SJCRH30 (cell line): Measurements from ENCODE around the gene TPM2. TPM values are rescaled to one million over a fixed set of nuclear protein-coding genes. Genes with fewer than 3 reads are reported as not detected.

Source experiments
- DNase-seq, 2 experiments: peaks; one replicate each; pipeline ENCODE4 v3.0.0-alpha.2; 2015 to 2020
- H3K27ac ChIP-seq: fragments of 250-450 bp; sonication (Bioruptor Pico); 2 replicates; pipeline ENCODE4 v1.5.1; 2020; ENCODE audit warnings: mild to moderate bottlenecking, moderate library complexity
- H3K27me3 ChIP-seq: fragments of 250-450 bp; sonication (Bioruptor Pico); 2 replicates; pipeline ENCODE4 v1.5.1; 2020; ENCODE audit warnings: mild to moderate bottlenecking, moderate library complexity
- H3K36me3 ChIP-seq: fragments of 250-450 bp; sonication (Bioruptor Pico); 2 replicates; pipeline ENCODE4 v1.5.1; 2020; ENCODE audit warnings: mild to moderate bottlenecking, moderate library complexity
- H3K4me1 ChIP-seq: fragments of 250-450 bp; sonication (Bioruptor Pico); 2 replicates; pipeline ENCODE4 v1.5.1; 2020; ENCODE audit warnings: mild to moderate bottlenecking, moderate library complexity
- H3K4me3 ChIP-seq: fragments of 250-450 bp; sonication (Bioruptor Pico); 2 replicates; pipeline ENCODE4 v1.5.1; 2020; ENCODE audit warnings: mild to moderate bottlenecking, moderate library complexity
- H3K9me3 ChIP-seq: fragments of 250-450 bp; sonication (Bioruptor Pico); replicated peaks from 2 replicates; pipeline ENCODE4 v1.5.1; 2020; ENCODE audit warnings: mild to moderate bottlenecking, moderate library complexity
- total RNA-seq: library from RNA; depleted of rRNA; stranded (reverse); fragments of >200 nt; shearing (Covaris generic); gene quantifications from 2 replicates; pipeline ENCODE4 v1.2.3, GENCODE V29; 2014

Gene TPM2
- total RNA-seq, 1 experiment from 2014 or later: 459 TPM

DNA sequence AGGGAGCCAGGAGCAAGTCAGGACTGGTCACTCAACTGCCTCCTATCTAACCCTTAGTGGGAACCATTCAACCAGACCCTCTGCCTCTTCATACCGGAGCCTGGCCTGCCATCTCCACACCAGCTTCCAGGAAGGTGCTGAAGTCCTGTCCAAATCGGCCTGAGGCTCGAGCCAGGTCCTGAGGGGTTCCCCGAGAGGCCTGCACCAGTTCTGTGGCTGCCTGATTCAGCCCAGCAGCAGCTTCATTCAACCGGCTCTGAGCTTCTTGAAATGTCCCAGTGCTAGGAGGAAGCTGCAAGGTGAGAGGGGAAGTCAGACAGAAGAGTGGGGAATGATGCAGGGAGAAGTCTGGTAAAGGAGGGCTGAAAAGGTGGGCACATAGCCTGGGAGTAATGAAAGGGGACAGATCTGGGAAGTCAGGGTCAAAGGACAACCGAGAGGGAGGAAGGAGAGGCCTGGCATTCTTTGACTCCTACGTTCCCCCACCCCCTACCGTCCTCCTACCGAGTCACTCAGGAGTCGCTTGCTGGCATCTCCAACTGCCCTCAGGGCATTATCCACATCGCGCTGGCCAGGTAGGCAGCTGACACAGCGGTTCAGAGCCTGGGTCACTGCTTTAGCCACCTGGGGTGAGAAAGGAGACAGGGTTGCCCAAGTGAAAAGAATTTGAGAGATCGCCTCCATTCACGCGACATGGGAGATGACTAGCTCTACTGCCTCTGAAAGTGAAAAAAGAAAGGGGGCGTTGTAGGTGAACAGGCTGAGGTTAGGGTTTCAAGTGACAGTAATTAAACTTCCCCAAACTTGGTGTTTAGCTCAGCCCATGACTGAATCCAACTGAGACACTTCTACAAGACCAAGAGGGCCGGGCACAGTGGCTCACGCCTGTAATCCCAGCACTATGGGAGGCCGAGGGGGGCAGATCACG lies 22.0 kb upstream of the TPM2 start:
- Histone ChIP-seq H3K4me1 (no peaks in the 10 kb centered on the region), H3K27me3 (no peaks in the 10 kb centered on the region), H3K9me3 (no peaks in the 10 kb centered on the region), H3K27ac (no peak overlapping the region), H3K36me3 (peaks cover 63% of the 10 kb centered on the region), H3K4me3 (no peak overlapping the region)
- DNase-seq: no peak

DNA sequence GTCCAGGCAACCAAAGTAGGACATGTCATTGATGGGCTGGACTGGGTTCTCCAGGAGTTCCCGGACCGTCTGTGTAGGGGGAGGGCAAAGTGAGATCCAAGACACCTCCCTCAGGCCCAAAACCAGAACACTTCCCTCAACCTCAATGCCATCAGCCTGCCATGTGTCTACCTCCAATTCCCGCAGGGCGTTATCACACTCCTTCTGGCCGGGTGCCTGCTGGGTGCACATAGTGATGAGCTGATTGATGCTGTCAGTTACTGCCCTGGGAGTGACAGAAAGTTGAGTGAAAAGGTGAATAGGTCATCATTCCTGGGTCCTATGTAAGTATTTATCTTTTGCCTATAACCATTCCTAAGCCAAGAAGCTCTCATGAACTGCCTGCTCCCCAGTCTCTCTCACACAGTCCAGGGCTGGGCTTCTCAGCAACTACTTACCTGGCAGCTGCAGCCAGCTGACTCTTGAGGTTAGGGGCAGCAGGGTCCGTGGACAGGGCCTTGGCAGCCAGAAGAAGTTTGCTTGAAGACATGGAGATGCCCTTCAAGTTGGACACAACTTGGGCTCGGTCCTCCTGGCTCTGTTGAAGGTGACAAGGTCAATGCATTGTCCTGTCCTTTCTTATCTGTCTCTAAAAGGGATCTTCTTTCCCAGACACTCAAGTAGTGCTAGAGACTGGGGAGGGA lies 21.2 kb upstream of the TPM2 start:
- H3K27ac ChIP-seq: no peak overlapping the region
- peaks cover 69% of the 10 kb centered on the region for H3K36me3 ChIP-seq
- no peak overlapping the region for H3K4me3 ChIP-seq
- H3K4me1 ChIP-seq: no peaks in the 10 kb centered on the region
- H3K9me3 ChIP-seq: no peaks in the 10 kb centered on the region
- no peaks in the 10 kb centered on the region for H3K27me3 ChIP-seq
- DNase-seq: no peak

DNA sequence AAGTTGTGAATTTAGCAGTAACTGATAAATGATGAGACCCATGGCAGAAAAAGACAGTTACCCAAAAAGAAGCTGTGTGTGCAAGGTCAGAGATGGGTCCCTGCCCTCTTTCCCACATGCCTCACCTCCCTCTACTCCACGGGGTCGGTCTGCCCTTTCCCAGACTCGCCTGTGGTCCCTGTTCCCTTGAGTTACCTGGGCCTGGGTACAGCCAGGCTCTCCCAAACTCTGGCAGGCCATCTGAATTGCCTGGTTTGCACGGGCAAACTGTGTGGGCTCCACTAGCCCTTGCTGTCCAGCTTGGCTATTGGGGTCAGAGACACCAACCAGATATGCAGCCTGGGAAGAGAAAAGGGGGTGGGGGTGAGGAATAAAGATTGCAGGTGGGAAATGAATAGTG lies 18.4 kb upstream of the TPM2 start:
- Histone ChIP-seq H3K27ac (no peak overlapping the region), H3K36me3 (peaks cover 74% of the 10 kb centered on the region), H3K27me3 (no peaks in the 10 kb centered on the region), H3K9me3 (no peaks in the 10 kb centered on the region), H3K4me1 (no peaks in the 10 kb centered on the region), H3K4me3 (no peak overlapping the region)
- no peak for DNase-seq

DNA sequence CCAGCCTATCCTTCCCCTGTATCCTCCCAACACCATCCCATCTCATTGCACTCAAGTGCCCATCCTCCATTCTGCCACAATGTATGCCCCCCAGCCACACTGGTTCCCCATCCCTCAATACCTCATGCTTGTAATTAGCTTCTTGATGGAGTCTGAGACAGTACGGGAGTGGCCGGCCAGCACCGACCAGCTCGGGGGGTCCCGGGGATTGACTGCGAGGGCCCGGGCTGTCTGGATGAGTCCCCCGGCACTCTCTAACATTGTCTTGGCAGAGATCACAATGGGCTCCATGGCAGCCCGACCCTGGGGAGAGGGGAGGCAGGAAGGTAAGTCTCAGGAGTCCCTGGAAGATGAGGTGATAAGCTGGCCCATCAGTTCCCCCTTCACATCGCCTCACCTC lies 17.2 kb upstream of the TPM2 start:
- Histone ChIP-seq H3K27me3 (no peaks in the 10 kb centered on the region), H3K27ac (no peak overlapping the region), H3K9me3 (no peaks in the 10 kb centered on the region), H3K4me1 (no peaks in the 10 kb centered on the region), H3K4me3 (no peak overlapping the region), H3K36me3 (peaks cover 74% of the 10 kb centered on the region)
- DNase-seq: no peak

DNA sequence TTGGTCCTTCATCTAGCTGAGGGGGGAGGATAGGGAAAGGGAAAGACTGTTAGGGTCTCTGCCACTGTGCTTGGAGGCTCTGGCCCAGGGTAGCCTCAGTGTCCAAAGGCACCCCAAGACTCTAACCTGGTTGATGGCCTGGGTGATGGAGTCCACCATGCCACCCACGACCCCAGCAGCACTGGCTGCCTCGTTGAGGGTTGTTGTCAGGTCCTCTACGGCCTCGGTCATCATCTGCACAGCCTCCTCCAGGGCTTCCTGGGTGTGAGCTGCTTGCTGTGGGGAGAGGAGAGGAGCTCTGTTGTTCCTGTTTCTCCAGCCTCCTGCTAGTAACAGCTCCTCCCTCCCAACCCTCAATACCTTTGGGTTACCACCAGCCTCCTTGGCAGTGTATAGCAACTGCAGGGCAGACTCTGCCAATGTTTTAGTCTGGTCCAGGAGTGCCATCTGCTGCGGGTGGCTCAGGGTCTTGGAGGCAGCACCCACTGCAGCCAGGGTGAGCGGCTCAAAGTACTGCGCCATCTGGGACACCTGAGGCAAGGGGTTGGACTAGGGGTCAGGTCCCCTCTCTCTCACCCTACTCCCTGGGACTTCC lies 16.2 kb upstream of the TPM2 start:
- DNase-seq: no peak
- H3K9me3 ChIP-seq: no peaks in the 10 kb centered on the region
- no peaks in the 10 kb centered on the region for H3K4me1 ChIP-seq
- H3K4me3 ChIP-seq: no peak overlapping the region
- no peak overlapping the region for H3K27ac ChIP-seq
- H3K27me3 ChIP-seq: no peaks in the 10 kb centered on the region
- H3K36me3 ChIP-seq: peaks cover 78% of the 10 kb centered on the region

DNA sequence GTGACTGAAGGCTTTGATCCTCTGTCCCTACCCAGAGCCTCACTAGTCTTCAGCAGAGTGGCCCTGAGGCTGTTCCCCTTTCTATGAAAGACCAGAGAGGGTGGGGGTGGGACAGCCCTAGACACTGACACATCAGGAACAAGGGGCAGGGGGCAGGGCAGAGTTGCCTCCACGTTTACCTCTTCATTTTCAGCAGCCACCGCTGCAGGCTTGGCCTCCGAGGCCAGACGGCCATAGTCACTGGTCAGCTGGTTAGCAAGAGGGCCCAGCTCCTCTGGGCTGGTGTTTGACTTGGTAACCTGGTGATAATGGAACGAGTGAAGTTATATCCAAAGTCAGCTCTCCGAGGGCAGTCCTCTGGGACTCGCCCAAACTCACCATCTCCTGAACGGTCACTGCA lies 15.6 kb upstream of the TPM2 start:
- Histone ChIP-seq H3K27ac (no peak overlapping the region), H3K4me1 (no peaks in the 10 kb centered on the region), H3K36me3 (peaks cover 73% of the 10 kb centered on the region), H3K4me3 (no peak overlapping the region), H3K27me3 (no peaks in the 10 kb centered on the region), H3K9me3 (no peaks in the 10 kb centered on the region)
- DNase-seq: no peak

DNA sequence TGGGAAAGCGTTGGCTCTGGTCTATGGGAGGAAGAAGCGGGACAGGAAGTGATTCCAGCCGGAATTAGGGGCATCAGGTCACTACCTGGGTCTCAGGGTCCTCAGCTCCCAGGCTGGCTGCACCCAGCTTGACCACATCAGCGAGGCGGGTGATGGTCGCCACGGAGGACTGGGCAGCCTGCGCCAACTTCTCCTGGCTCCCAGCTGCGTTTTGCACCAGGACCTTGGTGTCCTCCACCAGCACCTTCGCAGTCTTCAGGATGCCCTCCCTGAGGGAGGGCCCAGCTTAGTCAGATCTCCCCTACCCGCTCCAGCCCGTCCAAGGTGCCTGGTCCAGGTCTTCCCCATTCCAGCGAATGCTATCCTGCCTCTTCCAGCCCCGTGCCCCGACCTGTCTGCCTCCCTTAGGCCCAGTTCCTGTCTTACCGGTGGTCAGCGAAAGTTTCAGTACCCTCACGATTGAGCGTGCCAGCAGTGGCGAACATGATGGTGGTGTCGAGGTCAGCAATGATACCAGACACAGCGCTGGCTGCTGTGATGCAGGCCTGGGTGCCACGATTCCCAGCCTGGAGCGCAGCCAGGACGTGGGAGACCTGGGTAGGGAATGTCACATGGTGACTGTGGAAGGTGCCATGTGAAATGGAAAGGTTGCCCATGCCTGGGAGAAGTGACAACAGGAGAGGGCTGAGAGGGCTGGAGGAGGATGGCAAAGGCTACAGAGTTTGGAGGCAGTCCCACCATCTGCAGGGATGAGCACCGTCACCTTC lies 14.4 kb upstream of the TPM2 start:
- no peak overlapping the region for H3K27ac ChIP-seq
- H3K36me3 ChIP-seq: peaks cover 76% of the 10 kb centered on the region
- H3K4me1 ChIP-seq: no peaks in the 10 kb centered on the region
- H3K9me3 ChIP-seq: no peaks in the 10 kb centered on the region
- no peaks in the 10 kb centered on the region for H3K27me3 ChIP-seq
- no peak for DNase-seq
- no peak overlapping the region for H3K4me3 ChIP-seq

DNA sequence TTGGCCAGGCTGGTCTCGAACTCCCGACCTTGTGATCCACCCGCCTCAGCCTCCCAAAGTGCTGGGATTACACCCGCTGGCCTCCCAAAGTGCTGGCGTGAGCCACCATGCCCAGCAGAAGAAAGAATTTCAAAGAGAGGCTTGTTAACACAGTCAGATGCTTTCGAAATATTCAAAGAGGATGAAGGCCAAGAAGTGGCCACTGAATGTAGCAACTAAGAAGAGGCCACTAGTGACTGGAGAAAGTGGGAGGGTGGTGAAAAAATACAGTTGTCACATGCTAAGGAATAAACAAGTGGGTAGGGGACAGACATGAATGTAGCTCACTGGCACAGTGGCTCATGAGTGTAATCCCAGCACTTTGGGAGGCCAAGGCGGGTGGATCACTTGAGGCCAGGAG lies 13.0 kb upstream of the TPM2 start:
- H3K4me3 ChIP-seq: no peak overlapping the region
- H3K4me1 ChIP-seq: no peaks in the 10 kb centered on the region
- no peaks in the 10 kb centered on the region for H3K27me3 ChIP-seq
- no peak overlapping the region for H3K27ac ChIP-seq
- no peak for DNase-seq
- no peaks in the 10 kb centered on the region for H3K9me3 ChIP-seq
- peaks cover 75% of the 10 kb centered on the region for H3K36me3 ChIP-seq

DNA sequence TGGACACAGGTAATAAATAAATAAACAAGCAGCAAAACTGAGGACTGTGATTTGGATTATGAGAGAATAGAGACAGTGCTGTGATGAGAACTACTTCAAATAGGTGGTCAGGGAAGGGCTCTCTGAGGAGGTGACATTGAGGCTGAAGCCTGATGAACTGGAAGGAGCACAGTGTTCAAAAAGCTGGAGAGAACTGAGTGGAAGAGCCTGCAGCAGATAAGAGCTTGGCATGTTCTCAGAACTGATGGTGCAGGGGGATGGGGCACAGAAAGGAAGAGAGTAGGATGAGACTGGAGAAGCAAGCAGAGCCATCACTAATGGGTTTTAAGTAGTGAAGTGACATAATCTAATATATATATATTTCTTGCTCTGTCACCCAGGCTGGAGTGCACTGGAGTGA lies 11.2 kb upstream of the TPM2 start:
- no peak for DNase-seq
- Histone ChIP-seq H3K4me1 (no peaks in the 10 kb centered on the region), H3K4me3 (no peak overlapping the region), H3K27me3 (no peaks in the 10 kb centered on the region), H3K9me3 (no peaks in the 10 kb centered on the region), H3K36me3 (peaks cover 65% of the 10 kb centered on the region), H3K27ac (no peak overlapping the region)

DNA sequence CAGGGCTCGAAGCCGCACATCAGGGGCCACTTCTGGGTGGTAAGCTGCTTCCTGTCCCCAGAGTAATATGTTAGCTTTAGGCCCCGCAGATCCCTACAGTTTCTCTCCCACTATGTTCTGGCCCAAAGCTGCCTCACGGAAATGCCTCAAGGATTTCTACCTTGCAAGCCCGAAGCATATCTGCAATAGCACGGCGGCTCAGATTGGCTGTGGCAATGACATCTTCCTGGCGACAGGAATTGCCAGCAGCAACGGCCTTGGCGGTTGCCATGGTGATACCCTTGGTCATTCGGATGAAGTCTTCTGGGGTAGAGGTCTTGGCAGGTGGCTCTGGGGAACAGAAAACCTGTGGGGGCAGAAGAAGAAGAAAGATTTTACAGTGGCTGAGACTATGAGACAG lies 10.3 kb upstream of the TPM2 start:
- no peaks in the 10 kb centered on the region for H3K27me3 ChIP-seq
- H3K27ac ChIP-seq: no peak overlapping the region
- H3K4me3 ChIP-seq: no peak overlapping the region
- no peaks in the 10 kb centered on the region for H3K4me1 ChIP-seq
- H3K9me3 ChIP-seq: no peaks in the 10 kb centered on the region
- no peak for DNase-seq
- H3K36me3 ChIP-seq: peaks cover 56% of the 10 kb centered on the region

DNA sequence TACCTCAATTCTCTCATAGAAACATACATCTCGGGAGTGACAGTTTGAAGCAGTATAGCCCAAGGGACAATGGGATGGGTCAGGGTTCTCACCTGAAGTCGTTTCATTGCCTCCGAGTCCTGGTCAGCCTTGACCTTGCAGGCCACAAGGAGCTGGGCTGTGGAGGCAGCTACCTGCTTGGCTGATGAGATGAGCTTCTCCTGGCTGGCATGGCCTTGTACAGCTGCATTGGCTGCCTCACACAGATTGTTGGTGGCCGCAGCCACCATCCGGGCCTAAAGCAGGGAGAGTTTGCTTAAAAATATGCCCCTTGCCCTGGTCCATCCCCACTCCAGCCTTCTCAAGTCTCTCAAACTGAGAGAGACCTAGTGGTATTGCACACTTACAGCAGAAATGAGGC lies 8.5 kb upstream of the TPM2 start:
- Histone ChIP-seq H3K4me1 (no peaks in the 10 kb centered on the region), H3K36me3 (peaks cover 41% of the 10 kb centered on the region), H3K27ac (no peak overlapping the region), H3K27me3 (no peaks in the 10 kb centered on the region), H3K4me3 (no peak overlapping the region), H3K9me3 (no peaks in the 10 kb centered on the region)
- no peak for DNase-seq

DNA sequence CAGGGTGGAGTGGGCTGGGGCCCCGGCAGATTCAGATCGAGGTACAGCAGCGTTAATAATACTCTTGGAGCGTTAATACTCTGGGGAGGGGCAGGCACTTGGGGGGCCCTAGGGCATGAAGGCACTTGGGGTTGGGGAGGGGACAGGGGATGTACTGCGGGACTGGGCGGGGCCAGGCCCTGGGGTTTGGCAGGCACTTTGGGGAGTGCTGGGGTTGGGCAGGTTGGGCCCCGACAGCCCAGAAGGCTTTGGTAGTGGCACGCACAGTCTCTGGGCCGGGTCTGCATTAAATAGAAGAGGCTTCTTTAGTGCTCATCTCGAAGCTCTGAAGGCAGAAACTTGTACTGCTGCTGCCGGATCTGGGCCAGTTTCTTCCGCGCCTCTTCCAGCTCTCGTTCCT lies 7.8 kb upstream of the TPM2 start:
- Histone ChIP-seq H3K36me3 (peaks cover 34% of the 10 kb centered on the region), H3K4me1 (no peaks in the 10 kb centered on the region)
- DNase-seq: no peak

DNA sequence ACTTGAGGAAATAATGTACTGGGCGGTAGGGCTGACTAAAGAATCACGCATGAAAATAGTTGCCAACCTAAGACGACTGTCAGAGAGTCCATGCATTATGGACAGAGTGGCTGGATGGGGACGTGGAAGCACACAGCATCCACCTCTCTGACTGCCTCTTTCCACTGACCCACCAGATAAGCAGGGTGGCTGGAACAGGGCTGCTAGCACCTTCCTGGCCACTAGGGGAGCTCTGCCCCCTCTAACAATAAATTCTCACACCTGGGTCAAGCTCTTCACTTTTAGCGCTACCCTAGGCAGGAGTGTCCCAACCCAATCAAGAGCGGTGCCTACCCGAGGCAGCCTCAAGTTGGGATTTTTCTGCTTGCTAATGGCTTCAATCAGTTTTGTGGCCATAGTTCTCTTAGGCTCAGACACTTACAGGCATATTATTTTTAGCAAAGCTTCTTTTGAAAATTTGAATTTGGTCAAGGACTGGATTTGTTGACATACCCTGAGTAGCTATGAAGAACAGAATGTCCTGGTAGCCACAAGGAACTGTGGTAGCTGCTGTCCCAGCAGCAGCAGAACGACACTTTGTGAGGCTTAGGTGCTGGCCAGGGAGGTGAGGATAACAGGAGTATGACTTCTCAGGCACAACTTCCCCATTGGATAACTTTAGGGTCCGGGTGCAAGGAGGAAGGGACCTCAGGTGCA lies 6.9 kb upstream of the TPM2 start:
- H3K36me3 ChIP-seq: peaks cover 30% of the 10 kb centered on the region
- H3K9me3 ChIP-seq: no peaks in the 10 kb centered on the region
- H3K4me3 ChIP-seq: no peak overlapping the region
- no peak overlapping the region for H3K27ac ChIP-seq
- H3K4me1 ChIP-seq: no peaks in the 10 kb centered on the region
- H3K27me3 ChIP-seq: no peaks in the 10 kb centered on the region
- DNase-seq: peak; percentile 33 to 67

More for the DNA sequence above, 7.8 kb upstream of the TPM2 start:
- Histone ChIP-seq H3K27me3 (no peaks in the 10 kb centered on the region), H3K27ac (no peak overlapping the region), H3K9me3 (no peaks in the 10 kb centered on the region), H3K4me3 (no peak overlapping the region)

DNA sequence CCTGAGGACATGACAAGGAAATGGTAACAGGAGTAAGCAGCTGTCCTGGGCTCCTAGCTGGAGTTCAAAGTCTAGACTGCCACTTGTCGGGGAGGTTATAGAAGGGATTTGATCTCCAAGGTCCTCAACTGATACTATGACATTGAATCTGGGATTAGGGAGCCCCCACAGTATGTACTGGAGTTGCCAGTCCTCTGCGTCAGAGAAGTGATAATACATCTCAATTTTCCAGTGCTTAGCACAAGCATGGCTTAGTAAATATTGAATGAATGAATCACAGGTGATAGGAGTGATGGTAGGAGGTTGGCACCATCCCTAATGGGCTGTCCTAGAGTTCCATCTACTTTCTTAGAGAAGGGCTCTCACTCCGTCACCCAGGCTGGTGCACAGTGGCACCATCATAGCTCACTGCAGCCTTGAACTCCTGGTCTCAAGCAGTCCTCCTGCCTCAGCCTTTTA lies 6.2 kb upstream of the TPM2 start:
- Histone ChIP-seq H3K27me3 (no peaks in the 10 kb centered on the region), H3K36me3 (peaks cover 25% of the 10 kb centered on the region), H3K4me1 (no peaks in the 10 kb centered on the region), H3K4me3 (no peak overlapping the region), H3K27ac (no peak overlapping the region), H3K9me3 (no peaks in the 10 kb centered on the region)
- DNase-seq: no peak
